ENCODE measurements around the gene JMJD8. TPM values are rescaled to one million over a fixed set of nuclear protein-coding genes. Genes with fewer than 3 reads are reported as not detected.

JMJD8 gene
- total and polyA plus RNA-seq, 5 experiments from 2014 or later: 31.7 to 62.8 (median 41.2) TPM

GRCh38 chr16:638034-638543 lies 46.0 kb downstream of the JMJD8 start:
- H3K4me3 Mint-ChIP-seq: peak overlapping the region in 5 of 10 donors; percentile 15 to 97 (median 26)
- DNase-seq: no peak
- peak overlapping the region in 1 of 10 donors; percentile 16 for H3K27ac Mint-ChIP-seq
- peaks cover 0 to 4% (median 0%) of the 10 kb centered on the region in 5 donors for H3K27me3 Mint-ChIP-seq
- POLR2A ChIA-PET: interaction anchor here (0.8 to 3.4 kb wide), 5 partner anchors 10 to 237 kb away, joined by 3 to 29 read pairs (median 13); partner anchors contain the start of genes DECR2, JMJD8, STUB1 and WDR90
- no peak for ATAC-seq
- peaks cover 6 to 24% (median 7%) of the 10 kb centered on the region in 4 donors for H3K4me1 Mint-ChIP-seq
- peaks cover 0 to 6% (median 0%) of the 10 kb centered on the region in 9 donors for H3K9me3 Mint-ChIP-seq
- peaks cover 0 to 2% (median 0%) of the 10 kb centered on the region in 3 donors for H3K36me3 Mint-ChIP-seq

- peak; percentile 14 to 55 for ATAC-seq
- Mint-ChIP-seq H3K4me1 (peaks cover 3 to 18% (median 7%) of the 10 kb centered on the region in 4 donors), H3K4me3 (peak overlapping the region; percentile 94 to 99 (median 98)), H3K9me3 (peaks cover 0 to 6% (median 0%) of the 10 kb centered on the region in 9 donors), H3K27me3 (peaks cover 0 to 4% (median 0%) of the 10 kb centered on the region in 5 donors), H3K27ac (peak overlapping the region in 8 of 10 donors; percentile 95 to 100 (median 98)), H3K36me3 (peaks cover 0 to 2% (median 0%) of the 10 kb centered on the region in 3 donors)
- peak in 5 of 10 donors; percentile 81 to 94 (median 90) for DNase-seq
- POLR2A ChIA-PET: interaction anchor here (0.5 to 3.4 kb wide), 18 partner anchors 9 to 1327 kb away, joined by 3 to 29 read pairs (median 6); partner anchors contain the start of genes DECR2, JMJD8, LUC7L and NHLRC4
Measured at GRCh38 chr16:637081-638018, 46.8 kb downstream of the JMJD8 start.

DNA sequence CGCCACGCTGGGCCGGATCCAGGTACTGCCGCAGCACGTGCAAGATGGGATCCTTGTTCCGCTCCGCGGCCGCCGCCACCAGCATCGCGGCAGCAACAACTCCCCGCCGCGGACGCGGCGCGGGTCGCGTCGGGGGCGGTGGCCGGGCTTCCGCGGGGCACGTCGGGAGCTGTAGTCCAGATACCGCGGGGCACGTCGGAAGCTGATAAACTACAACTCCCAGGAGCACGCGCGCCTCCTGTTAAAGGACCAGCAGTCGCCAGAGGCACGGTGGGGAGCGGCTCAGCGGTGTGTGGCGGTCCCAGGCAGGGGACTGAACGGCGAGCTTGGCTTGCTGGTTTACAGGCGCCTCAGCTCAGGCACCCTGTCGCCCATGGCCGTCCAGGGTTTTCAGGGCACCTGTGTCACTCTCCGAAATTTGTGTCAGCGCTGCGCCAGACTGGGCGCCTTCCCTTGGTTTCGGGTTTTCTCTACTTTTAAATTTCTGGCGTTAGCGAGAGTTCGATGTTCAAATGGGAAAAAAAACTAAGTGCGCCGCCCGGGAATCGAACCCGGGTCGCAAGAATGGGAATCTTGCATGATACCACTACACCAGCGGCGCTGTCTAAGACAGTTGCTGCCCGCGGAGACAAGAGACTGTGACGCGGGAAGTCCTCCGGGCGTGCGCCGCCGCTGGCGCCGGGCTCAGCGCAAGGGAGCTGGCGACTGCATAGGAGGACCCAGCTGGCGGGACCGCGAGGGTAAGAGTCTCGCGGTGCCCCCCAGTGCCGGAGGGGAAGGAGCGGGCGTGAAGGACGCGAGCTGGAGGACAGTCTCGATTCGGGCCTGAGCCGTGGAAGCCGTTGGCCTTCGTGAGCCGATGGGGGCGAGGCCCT lies 47.7 kb downstream of the JMJD8 start, which contains the start of gene METTL26:
Gene METTL26, minus strand, starts transcription at position 100 of the 875 bp plus-strand sequence. Its CDS starts 15 bp downstream, at position 85.
- Mint-ChIP-seq H3K9me3 (peaks cover 0 to 6% (median 0%) of the 10 kb centered on the region in 9 donors), H3K36me3 (peaks cover 0 to 2% (median 0%) of the 10 kb centered on the region in 3 donors), H3K4me3 (peak within 1 kb of the TSS; percentile 94 to 99 (median 98)), H3K27me3 (peaks cover 0 to 4% (median 0%) of the 10 kb centered on the region in 5 donors), H3K4me1 (peaks cover 3 to 18% (median 7%) of the 10 kb centered on the region in 4 donors), H3K27ac (peak within 1 kb of the TSS; percentile 95 to 100 (median 98))
- peak; percentile 86 to 99 (median 92) for DNase-seq
- POLR2A ChIA-PET: interaction anchor here (0.5 to 3.4 kb wide), 25 partner anchors 10 to 1328 kb away, joined by 3 to 29 read pairs (median 4); partner anchors contain the start of genes CAPN15, DECR2, HAGHL and JMJD8
- ATAC-seq: peak; percentile 85 to 86

- ATAC-seq (peak in 1 of 2 donors; percentile 8), DNase-seq (peak in 1 of 10 donors; percentile 13)
- Mint-ChIP-seq H3K36me3 (peaks cover 0 to 2% (median 0%) of the 10 kb centered on the region in 3 donors), H3K9me3 (peaks cover 0 to 6% (median 0%) of the 10 kb centered on the region in 9 donors), H3K4me3 (peak overlapping the region in 9 of 10 donors; percentile 50 to 99 (median 97)), H3K27ac (peak overlapping the region in 3 of 10 donors; percentile 19 to 100 (median 98)), H3K4me1 (peaks cover 3 to 18% (median 7%) of the 10 kb centered on the region in 4 donors), H3K27me3 (peaks cover 0 to 4% (median 0%) of the 10 kb centered on the region in 5 donors)
- POLR2A ChIA-PET: interaction anchor here (0.7 to 3.4 kb wide), 21 partner anchors 11 to 1329 kb away, joined by 3 to 29 read pairs (median 5); partner anchors contain the start of genes CAPN15, DECR2, HAGHL and JMJD8
Measured at GRCh38 chr16:635573-636205, 48.4 kb downstream of the JMJD8 start.

DNA sequence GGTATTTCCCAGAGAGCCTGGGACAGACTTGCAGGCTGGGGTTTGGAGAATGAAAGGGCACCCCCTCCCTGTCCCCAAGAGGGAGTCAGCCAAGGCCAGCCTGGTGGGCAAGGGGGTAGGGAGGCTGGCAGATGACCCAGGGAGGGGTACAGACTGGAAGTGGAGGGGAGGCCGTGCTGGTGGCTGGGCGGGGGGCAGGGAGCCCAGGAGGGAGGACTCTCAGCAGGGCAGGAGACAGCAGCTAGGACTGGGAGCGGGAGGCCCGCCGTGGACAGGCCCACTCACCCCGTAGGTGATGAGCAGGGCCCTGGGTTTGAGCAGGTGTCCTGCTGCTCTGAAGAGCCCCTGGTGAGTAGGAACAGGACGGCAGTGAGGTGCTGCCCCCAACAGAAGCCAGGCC lies 49.1 kb downstream of the JMJD8 start:
- no peak for ATAC-seq
- peaks cover 0 to 6% (median 0%) of the 10 kb centered on the region in 9 donors for H3K9me3 Mint-ChIP-seq

DNA sequence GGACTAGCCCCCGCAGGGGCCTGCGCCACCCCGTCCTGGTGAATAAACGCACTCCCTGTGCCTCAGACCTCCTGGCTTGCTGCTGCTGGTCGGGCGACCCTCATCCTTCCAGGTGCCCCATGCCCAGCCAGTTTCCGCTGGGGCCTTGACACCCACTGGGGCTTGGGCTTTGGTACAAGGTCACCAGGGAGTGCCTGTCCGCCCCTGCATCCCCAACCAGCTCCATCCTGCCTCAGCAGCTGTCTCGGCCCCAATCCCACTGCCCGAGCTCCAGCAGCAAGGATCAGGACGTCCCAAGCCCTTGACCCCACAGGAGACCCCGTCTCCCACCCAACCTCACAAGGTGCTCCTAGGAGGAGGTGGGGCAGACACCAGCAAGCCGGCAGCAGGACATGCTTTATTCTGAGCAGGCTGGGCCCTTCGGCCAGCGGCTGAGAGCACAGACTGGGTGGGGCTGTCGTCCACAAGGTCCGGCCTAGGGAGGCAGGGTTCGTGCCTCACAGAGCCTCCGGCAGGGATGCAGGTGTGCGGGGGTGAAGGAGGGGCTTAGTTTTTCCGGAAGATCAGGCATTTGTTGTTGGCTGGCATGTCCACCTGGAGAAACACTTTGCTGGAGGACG lies 50.0 kb downstream of the JMJD8 start:
- Mint-ChIP-seq H3K27me3 (peaks cover 0 to 4% (median 0%) of the 10 kb centered on the region in 5 donors), H3K9me3 (peaks cover 0 to 6% (median 0%) of the 10 kb centered on the region in 9 donors), H3K36me3 (peaks cover 0 to 2% (median 0%) of the 10 kb centered on the region in 3 donors), H3K4me1 (peaks cover 3 to 18% (median 7%) of the 10 kb centered on the region in 4 donors), H3K4me3 (peak overlapping the region in 7 of 10 donors; percentile 28 to 97 (median 48)), H3K27ac (peak overlapping the region in 1 of 10 donors; percentile 60)
- ATAC-seq (no peak), DNase-seq (no peak)
- POLR2A ChIA-PET: no interaction called here

More for the DNA sequence above, 49.1 kb downstream of the JMJD8 start:
- POLR2A ChIA-PET: no interaction called here
- H3K27ac Mint-ChIP-seq: peak overlapping the region in 3 of 10 donors; percentile 19 to 67 (median 49)
- peaks cover 0 to 4% (median 0%) of the 10 kb centered on the region in 5 donors for H3K27me3 Mint-ChIP-seq
- peak overlapping the region; percentile 48 to 97 (median 72) for H3K4me3 Mint-ChIP-seq
- DNase-seq: no peak
- H3K4me1 Mint-ChIP-seq: peaks cover 3 to 18% (median 7%) of the 10 kb centered on the region in 4 donors
- H3K36me3 Mint-ChIP-seq: peaks cover 0 to 2% (median 0%) of the 10 kb centered on the region in 3 donors

DNA sequence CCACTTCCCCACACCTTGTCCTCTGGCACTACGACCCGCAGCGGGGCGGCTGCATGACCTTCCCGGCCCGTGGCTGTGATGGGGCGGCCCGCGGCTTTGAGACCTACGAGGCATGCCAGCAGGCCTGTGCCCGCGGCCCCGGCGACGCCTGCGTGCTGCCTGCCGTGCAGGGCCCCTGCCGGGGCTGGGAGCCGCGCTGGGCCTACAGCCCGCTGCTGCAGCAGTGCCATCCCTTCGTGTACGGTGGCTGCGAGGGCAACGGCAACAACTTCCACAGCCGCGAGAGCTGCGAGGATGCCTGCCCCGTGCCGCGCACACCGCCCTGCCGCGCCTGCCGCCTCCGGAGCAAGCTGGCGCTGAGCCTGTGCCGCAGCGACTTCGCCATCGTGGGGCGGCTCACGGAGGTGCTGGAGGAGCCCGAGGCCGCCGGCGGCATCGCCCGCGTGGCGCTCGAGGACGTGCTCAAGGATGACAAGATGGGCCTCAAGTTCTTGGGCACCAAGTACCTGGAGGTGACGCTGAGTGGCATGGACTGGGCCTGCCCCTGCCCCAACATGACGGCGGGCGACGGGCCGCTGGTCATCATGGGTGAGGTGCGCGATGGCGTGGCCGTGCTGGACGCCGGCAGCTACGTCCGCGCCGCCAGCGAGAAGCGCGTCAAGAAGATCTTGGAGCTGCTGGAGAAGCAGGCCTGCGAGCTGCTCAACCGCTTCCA lies 50.6 kb downstream of the JMJD8 start:
- ATAC-seq (no peak), DNase-seq (peak in 1 of 10 donors; percentile 3)
- Mint-ChIP-seq H3K9me3 (peaks cover 0 to 6% (median 0%) of the 10 kb centered on the region in 9 donors), H3K27me3 (peaks cover 0 to 4% (median 0%) of the 10 kb centered on the region in 5 donors), H3K4me3 (no peak overlapping the region), H3K36me3 (peaks cover 0 to 5% (median 0%) of the 10 kb centered on the region in 3 donors), H3K4me1 (peaks cover 3 to 18% (median 7%) of the 10 kb centered on the region in 4 donors), H3K27ac (no peak overlapping the region)
- POLR2A ChIA-PET: no interaction called here

GRCh38 chr16:632486-633335 lies 51.4 kb downstream of the JMJD8 start:
- POLR2A ChIA-PET: interaction anchor here (0.6 kb wide), 1 partner anchor 1079 kb away, joined by 3 read pairs; no protein-coding TSS in a partner anchor
- no peak overlapping the region for H3K27ac Mint-ChIP-seq
- ATAC-seq (no peak), DNase-seq (no peak)
- H3K4me1 Mint-ChIP-seq: peaks cover 3 to 17% (median 7%) of the 10 kb centered on the region in 4 donors
- peaks cover 0 to 6% (median 0%) of the 10 kb centered on the region in 9 donors for H3K9me3 Mint-ChIP-seq
- peaks cover 0 to 5% (median 0%) of the 10 kb centered on the region in 3 donors for H3K36me3 Mint-ChIP-seq
- H3K27me3 Mint-ChIP-seq: peaks cover 0 to 4% (median 0%) of the 10 kb centered on the region in 5 donors
- no peak overlapping the region for H3K4me3 Mint-ChIP-seq

DNA sequence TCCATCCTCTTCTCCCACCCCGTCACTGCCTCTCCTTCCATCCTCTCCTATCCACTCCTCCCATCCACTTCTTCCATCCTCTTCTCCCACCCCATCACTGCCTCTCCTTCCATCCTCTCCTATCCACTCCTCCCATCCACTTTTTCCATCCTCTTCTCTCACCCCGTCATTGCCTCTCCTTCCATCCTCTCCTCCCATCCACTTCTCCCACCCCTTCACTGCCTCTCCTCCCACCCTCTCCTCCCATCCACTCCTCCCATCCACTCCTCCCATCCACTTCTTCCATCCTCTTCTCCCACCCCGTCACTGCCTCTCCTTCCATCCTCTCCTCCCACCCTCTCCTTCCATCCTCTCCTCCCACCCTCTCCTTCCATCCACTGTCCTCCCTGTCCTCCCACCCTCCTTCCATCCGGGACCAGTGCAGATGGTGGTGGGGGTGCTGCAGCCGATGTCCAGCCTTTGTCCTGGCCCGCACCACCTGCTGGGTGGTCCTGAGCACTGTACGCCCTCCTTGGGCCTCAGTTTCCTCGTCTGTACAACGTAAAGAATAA lies 52.3 kb downstream of the JMJD8 start:
- DNase-seq: no peak
- peaks cover 0 to 6% (median 0%) of the 10 kb centered on the region in 9 donors for H3K9me3 Mint-ChIP-seq
- H3K4me1 Mint-ChIP-seq: peaks cover 3 to 12% (median 6%) of the 10 kb centered on the region in 4 donors
- H3K4me3 Mint-ChIP-seq: no peak overlapping the region
- H3K36me3 Mint-ChIP-seq: peaks cover 0 to 7% (median 0%) of the 10 kb centered on the region in 3 donors
- peaks cover 0 to 4% (median 0%) of the 10 kb centered on the region in 5 donors for H3K27me3 Mint-ChIP-seq
- no peak overlapping the region for H3K27ac Mint-ChIP-seq
- POLR2A ChIA-PET: interaction anchor here (0.8 kb wide), 1 partner anchor 42 kb away, joined by 3 read pairs; no protein-coding TSS in a partner anchor
- no peak for ATAC-seq

All from naive thymus-derived CD8-positive, alpha-beta T cell (primary cell).